Natural killer cell treated with Interleukin-12 subunit alpha and Interleukin-12 subunit beta and Interleukin-15 and Interleukin-18, amount 100 ng/mL, for 72 hours (primary cell): Measurements from ENCODE around the gene CD37. TPM values are rescaled to one million over a fixed set of nuclear protein-coding genes. Genes with fewer than 3 reads are reported as not detected.
"Not testable (repeated sequence)": the region's sequence is repeated elsewhere in the genome, so short reads cannot be mapped to it uniquely, and the experiment has no call there.

Source experiments
- ATAC-seq, 2 donors: fragments of 150-1000 bp; cut with Tn5 transposase in 1 of 2; sonication (Bioruptor Pico), chemical (Tn5 transposase) in 1 of 2; 2 replicates each; pipeline ENCODE4 v1.10.0; 2021
- DNase-seq: peaks from one replicate; pipeline ENCODE4 v3.0.0; 2022; ENCODE audit warnings: low spot score
- H3K27ac Mint-ChIP-seq, 2 donors: 1 replicate in 1 of 2; 2 replicates in 1 of 2; pipeline ENCODE4 v1.8.0; 2022; ENCODE audit warnings: mixed read lengths in 2 of 2, mild to moderate bottlenecking in 1 of 2, moderate library complexity in 1 of 2
- H3K27me3 Mint-ChIP-seq, 2 donors: 1 replicate in 1 of 2; 2 replicates in 1 of 2; pipeline ENCODE4 v1.8.0; 2022; ENCODE audit warnings: mixed read lengths in 2 of 2
- H3K36me3 Mint-ChIP-seq: one replicate; pipeline ENCODE4 v1.8.0; 2022; ENCODE audit warnings: mixed read lengths
- H3K4me1 Mint-ChIP-seq, 2 donors: 1 replicate in 1 of 2; 2 replicates in 1 of 2; pipeline ENCODE4 v1.8.0; 2022; ENCODE audit warnings: low read depth in 2 of 2, mixed read lengths in 2 of 2, mild to moderate bottlenecking in 1 of 2
- H3K4me3 Mint-ChIP-seq: one replicate; pipeline ENCODE4 v1.8.0; 2022; ENCODE audit warnings: mixed read lengths
- H3K9me3 Mint-ChIP-seq: 2 replicates; pipeline ENCODE4 v1.8.0; 2022; ENCODE audit warnings: mixed read lengths
- total RNA-seq, 2 donors: library from RNA; stranded (reverse); gene quantifications; one replicate each; pipeline ENCODE4 v1.2.3, GENCODE V29; 2022

The CD37 gene
- total RNA-seq, 2 donors from 2014 or later, result 102 to 122 TPM

GRCh38 chr19:49363268-49364082 is 28.3 kb downstream of the CD37 start, which contains the start of gene DKKL1:
Gene DKKL1, plus strand, starts transcription at chr19:49363877. Its CDS starts 122 bp downstream, at chr19:49363999.
- ATAC-seq (peak; percentile 94 to 96), DNase-seq (peak; percentile 92)
- Mint-ChIP-seq H3K36me3 (no peaks in the 10 kb centered on the region), H3K4me1 (peaks cover 11 to 20% of the 10 kb centered on the region in 2 donors), H3K9me3 (no peaks in the 10 kb centered on the region), H3K27me3 (peaks cover 0 to 21% of the 10 kb centered on the region in 2 donors), H3K4me3 (no peak within 1 kb of the TSS), H3K27ac (no peak within 1 kb of the TSS)

- DNase-seq (no peak), ATAC-seq (no peak)
- peaks cover 5% of the 10 kb centered on the region for H3K36me3 Mint-ChIP-seq
- H3K4me1 Mint-ChIP-seq, result peaks cover 11 to 20% of the 10 kb centered on the region in 2 donors
- no peak overlapping the region for H3K27ac Mint-ChIP-seq
- no peak overlapping the region for H3K4me3 Mint-ChIP-seq
- H3K9me3 Mint-ChIP-seq, result no peaks in the 10 kb centered on the region
- H3K27me3 Mint-ChIP-seq, result peaks cover 0 to 21% of the 10 kb centered on the region in 2 donors
Observed at GRCh38 chr19:49364083-49364737, 29.0 kb downstream of the CD37 start.

GRCh38 chr19:49366110-49366509 is 30.9 kb downstream of the CD37 start:
- Mint-ChIP-seq H3K27me3 (peaks cover 0 to 14% of the 10 kb centered on the region in 2 donors), H3K4me3 (no peak overlapping the region), H3K4me1 (peaks cover under 1 to 11% of the 10 kb centered on the region in 2 donors), H3K36me3 (peaks cover 5% of the 10 kb centered on the region), H3K9me3 (no peaks in the 10 kb centered on the region), H3K27ac (no peak overlapping the region)
- no peak for ATAC-seq
- DNase-seq, result no peak

GRCh38 chr19:49368711-49369358 is 33.6 kb downstream of the CD37 start:
- Mint-ChIP-seq H3K9me3 (no peaks in the 10 kb centered on the region), H3K27ac (no peak overlapping the region), H3K4me1 (peaks cover 0 to 3% of the 10 kb centered on the region in 2 donors), H3K36me3 (peaks cover 5% of the 10 kb centered on the region), H3K4me3 (no peak overlapping the region), H3K27me3 (peaks cover 0 to 6% of the 10 kb centered on the region in 2 donors)
- ATAC-seq (no peak), DNase-seq (no peak)

- ATAC-seq, result no peak
- H3K36me3 Mint-ChIP-seq, result peaks cover 5% of the 10 kb centered on the region
Observed at GRCh38 chr19:49371184-49371583, 36.0 kb downstream of the CD37 start.

GRCh38 chr19:49373174-49373573 is 38.0 kb downstream of the CD37 start:
- H3K27ac Mint-ChIP-seq, ATAC-seq, H3K36me3 Mint-ChIP-seq, H3K9me3 Mint-ChIP-seq, DNase-seq, H3K4me1 Mint-ChIP-seq, H3K27me3 Mint-ChIP-seq, H3K4me3 Mint-ChIP-seq: not testable (repeated sequence)

More at GRCh38 chr19:49371184-49371583, 36.0 kb downstream of the CD37 start:
- no peak overlapping the region for H3K4me3 Mint-ChIP-seq
- H3K27me3 Mint-ChIP-seq, result peaks cover 2 to 7% of the 10 kb centered on the region in 2 donors
- no peak overlapping the region for H3K27ac Mint-ChIP-seq
- H3K9me3 Mint-ChIP-seq, result no peaks in the 10 kb centered on the region
- H3K4me1 Mint-ChIP-seq, result no peaks in the 10 kb centered on the region
- DNase-seq, result no peak

GRCh38 chr19:49374665-49375434 is 39.6 kb downstream of the CD37 start:
- H3K27me3 Mint-ChIP-seq, result peaks cover 5 to 8% of the 10 kb centered on the region in 2 donors
- peak overlapping the region in 1 of 2 donors; percentile 59 for H3K27ac Mint-ChIP-seq
- DNase-seq, result no peak
- H3K36me3 Mint-ChIP-seq, result no peaks in the 10 kb centered on the region
- H3K4me3 Mint-ChIP-seq, result no peak overlapping the region
- H3K9me3 Mint-ChIP-seq, result no peaks in the 10 kb centered on the region
- ATAC-seq, result no peak
- no peaks in the 10 kb centered on the region for H3K4me1 Mint-ChIP-seq

GRCh38 chr19:49378512-49378911 is 43.3 kb downstream of the CD37 start:
- DNase-seq (no peak), ATAC-seq (no peak)
- H3K36me3 Mint-ChIP-seq, result peaks cover 6% of the 10 kb centered on the region
- H3K4me3 Mint-ChIP-seq, result no peak overlapping the region
- H3K9me3 Mint-ChIP-seq, result peaks cover 2% of the 10 kb centered on the region
- H3K4me1 Mint-ChIP-seq, result no peaks in the 10 kb centered on the region
- H3K27ac Mint-ChIP-seq, result no peak overlapping the region
- peaks cover 11 to 13% of the 10 kb centered on the region in 2 donors for H3K27me3 Mint-ChIP-seq

- DNase-seq (no peak), ATAC-seq (no peak)
- no peak overlapping the region for H3K4me3 Mint-ChIP-seq
- H3K9me3 Mint-ChIP-seq, result peaks cover 2% of the 10 kb centered on the region
- H3K4me1 Mint-ChIP-seq, result no peaks in the 10 kb centered on the region
- peaks cover 6% of the 10 kb centered on the region for H3K36me3 Mint-ChIP-seq
- H3K27ac Mint-ChIP-seq, result no peak overlapping the region
- H3K27me3 Mint-ChIP-seq, result peaks cover 11 to 13% of the 10 kb centered on the region in 2 donors
Observed at GRCh38 chr19:49380391-49380790, 45.2 kb downstream of the CD37 start.

GRCh38 chr19:49382639-49383038 is 47.4 kb downstream of the CD37 start:
- no peak for ATAC-seq
- peaks cover 6% of the 10 kb centered on the region for H3K36me3 Mint-ChIP-seq
- H3K4me3 Mint-ChIP-seq, result no peak overlapping the region
- no peak overlapping the region for H3K27ac Mint-ChIP-seq
- H3K27me3 Mint-ChIP-seq, result peaks cover 5 to 6% of the 10 kb centered on the region in 2 donors
- DNase-seq, result no peak
- H3K9me3 Mint-ChIP-seq, result peaks cover 2% of the 10 kb centered on the region
- H3K4me1 Mint-ChIP-seq, result peaks cover 3 to 6% of the 10 kb centered on the region in 2 donors

- no peak for ATAC-seq
- Mint-ChIP-seq H3K4me1 (peaks cover 8 to 15% of the 10 kb centered on the region in 2 donors), H3K27me3 (peaks cover 5 to 6% of the 10 kb centered on the region in 2 donors), H3K9me3 (peaks cover 2% of the 10 kb centered on the region), H3K36me3 (peaks cover 6% of the 10 kb centered on the region), H3K27ac (no peak overlapping the region), H3K4me3 (no peak overlapping the region)
- DNase-seq, result no peak
Observed at GRCh38 chr19:49383599-49383998, 48.4 kb downstream of the CD37 start.

GRCh38 chr19:49387936-49388372 is 52.7 kb downstream of the CD37 start, which contains the start of gene KASH5:
Gene KASH5, plus strand, starts transcription at chr19:49388249. Its CDS starts 2,635 bp downstream, at chr19:49390884.
- peaks cover 3 to 7% of the 10 kb centered on the region in 2 donors for H3K27me3 Mint-ChIP-seq
- DNase-seq (peak; percentile 85), ATAC-seq (peak; percentile 83 to 86)
- no peaks in the 10 kb centered on the region for H3K36me3 Mint-ChIP-seq
- H3K4me3 Mint-ChIP-seq, result peak within 1 kb of the TSS; percentile 67
- peaks cover 13 to 33% of the 10 kb centered on the region in 2 donors for H3K4me1 Mint-ChIP-seq
- peak within 1 kb of the TSS; percentile 65 to 78 for H3K27ac Mint-ChIP-seq
- no peaks in the 10 kb centered on the region for H3K9me3 Mint-ChIP-seq

- ATAC-seq (no peak), DNase-seq (no peak)
- Mint-ChIP-seq H3K36me3 (no peaks in the 10 kb centered on the region), H3K9me3 (no peaks in the 10 kb centered on the region), H3K27me3 (peaks cover 3 to 7% of the 10 kb centered on the region in 2 donors), H3K4me3 (no peak overlapping the region), H3K27ac (no peak overlapping the region), H3K4me1 (peaks cover 13 to 33% of the 10 kb centered on the region in 2 donors)
Observed at GRCh38 chr19:49389406-49389805, 54.2 kb downstream of the CD37 start.
